ENCODE results near the gene LCTL.

LCTL gene

DNA sequence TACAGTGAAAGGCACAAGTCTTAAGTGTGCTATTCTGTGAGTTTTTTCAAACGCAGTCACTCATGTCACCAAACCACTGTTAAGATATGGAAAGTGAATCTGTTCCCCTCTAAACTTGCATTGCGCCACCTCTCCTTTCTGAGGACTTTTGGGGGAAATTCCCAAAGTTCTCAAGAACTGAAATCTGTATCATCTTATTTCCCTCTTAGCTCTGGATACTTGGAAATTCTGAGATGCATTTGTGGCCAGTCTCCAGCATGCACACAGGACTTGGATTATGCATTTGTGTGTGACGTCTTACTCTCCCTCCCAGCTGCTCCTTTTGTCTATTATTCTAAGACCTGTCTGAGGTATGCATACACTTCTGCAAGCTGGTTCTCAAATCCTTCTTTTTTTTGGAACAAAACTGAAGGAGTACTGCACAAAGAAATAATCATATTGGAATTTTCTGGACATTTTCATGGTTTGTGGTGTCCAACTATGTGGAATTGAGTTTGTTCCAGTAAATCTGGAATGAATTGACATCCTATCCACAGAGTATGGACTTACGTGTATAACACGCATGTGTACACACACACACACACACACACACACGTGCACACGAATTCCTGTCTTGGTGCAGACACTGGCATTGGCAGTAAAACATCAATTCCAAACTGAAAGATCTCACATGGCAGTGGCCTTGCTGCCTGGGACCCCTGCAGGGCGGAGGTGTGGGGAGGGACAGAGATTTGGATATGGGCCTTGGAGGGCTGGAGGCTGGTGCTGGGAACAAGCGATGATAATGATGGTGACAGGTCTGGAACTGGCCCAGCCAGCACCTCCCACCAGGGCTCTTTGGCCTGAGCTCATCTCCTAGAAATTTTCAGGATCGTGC lies 8.2 kb upstream of the LCTL start:
- TF ChIP-seq, protein P1, sequence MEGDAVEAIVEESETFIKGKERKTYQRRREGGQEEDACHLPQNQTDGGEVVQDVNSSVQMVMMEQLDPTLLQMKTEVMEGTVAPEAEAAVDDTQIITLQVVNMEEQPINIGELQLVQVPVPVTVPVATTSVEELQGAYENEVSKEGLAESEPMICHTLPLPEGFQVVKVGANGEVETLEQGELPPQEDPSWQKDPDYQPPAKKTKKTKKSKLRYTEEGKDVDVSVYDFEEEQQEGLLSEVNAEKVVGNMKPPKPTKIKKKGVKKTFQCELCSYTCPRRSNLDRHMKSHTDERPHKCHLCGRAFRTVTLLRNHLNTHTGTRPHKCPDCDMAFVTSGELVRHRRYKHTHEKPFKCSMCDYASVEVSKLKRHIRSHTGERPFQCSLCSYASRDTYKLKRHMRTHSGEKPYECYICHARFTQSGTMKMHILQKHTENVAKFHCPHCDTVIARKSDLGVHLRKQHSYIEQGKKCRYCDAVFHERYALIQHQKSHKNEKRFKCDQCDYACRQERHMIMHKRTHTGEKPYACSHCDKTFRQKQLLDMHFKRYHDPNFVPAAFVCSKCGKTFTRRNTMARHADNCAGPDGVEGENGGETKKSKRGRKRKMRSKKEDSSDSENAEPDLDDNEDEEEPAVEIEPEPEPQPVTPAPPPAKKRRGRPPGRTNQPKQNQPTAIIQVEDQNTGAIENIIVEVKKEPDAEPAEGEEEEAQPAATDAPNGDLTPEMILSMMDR (IDR thresholded peaks at IDR 0.05; ENCODE audit: borderline replicate concordance, control extremely low read depth, extremely low read depth, insufficient read depth, missing control alignments), result no peak
- in situ Hi-C loops (cut with MboI; ENCODE audit: low sequenced_read_pairs, unreplicated experiment), result no loop called here
- DNase-seq (ENCODE audit: low spot score), result no peak

- TF ChIP-seq, protein P1 (IDR thresholded peaks at IDR 0.05; ENCODE audit: borderline replicate concordance, control extremely low read depth, extremely low read depth, insufficient read depth, missing control alignments), result no peak
- in situ Hi-C loops (cut with MboI; ENCODE audit: low sequenced_read_pairs, unreplicated experiment), result no loop called here
- DNase-seq (ENCODE audit: low spot score), result no peak
Observed at GRCh38 chr15:66573348-66573718, 7.5 kb upstream of the LCTL start.

- TF ChIP-seq, protein P1 (IDR thresholded peaks at IDR 0.05; ENCODE audit: borderline replicate concordance, control extremely low read depth, extremely low read depth, insufficient read depth, missing control alignments), result no peak
- in situ Hi-C loops (cut with MboI; ENCODE audit: low sequenced_read_pairs, unreplicated experiment), result no loop called here
- DNase-seq (ENCODE audit: low spot score), result no peak
Observed at GRCh38 chr15:66572146-66572545, 6.3 kb upstream of the LCTL start.

- in situ Hi-C loops (cut with MboI; ENCODE audit: low sequenced_read_pairs, unreplicated experiment), result no loop called here
Observed at GRCh38 chr15:66570842-66571478, 5.2 kb upstream of the LCTL start.

GRCh38 chr15:66570327-66570726 lies 4.5 kb upstream of the LCTL start:
- TF ChIP-seq, protein P1 (IDR thresholded peaks at IDR 0.05; ENCODE audit: borderline replicate concordance, control extremely low read depth, extremely low read depth, insufficient read depth, missing control alignments), result no peak
- in situ Hi-C loops (cut with MboI; ENCODE audit: low sequenced_read_pairs, unreplicated experiment), result no loop called here
- no peak for DNase-seq (ENCODE audit: low spot score)

More at GRCh38 chr15:66570842-66571478, 5.2 kb upstream of the LCTL start:
- DNase-seq (ENCODE audit: low spot score), result no peak
- TF ChIP-seq, protein P1 (IDR thresholded peaks at IDR 0.05; ENCODE audit: borderline replicate concordance, control extremely low read depth, extremely low read depth, insufficient read depth, missing control alignments), result no peak

DNA sequence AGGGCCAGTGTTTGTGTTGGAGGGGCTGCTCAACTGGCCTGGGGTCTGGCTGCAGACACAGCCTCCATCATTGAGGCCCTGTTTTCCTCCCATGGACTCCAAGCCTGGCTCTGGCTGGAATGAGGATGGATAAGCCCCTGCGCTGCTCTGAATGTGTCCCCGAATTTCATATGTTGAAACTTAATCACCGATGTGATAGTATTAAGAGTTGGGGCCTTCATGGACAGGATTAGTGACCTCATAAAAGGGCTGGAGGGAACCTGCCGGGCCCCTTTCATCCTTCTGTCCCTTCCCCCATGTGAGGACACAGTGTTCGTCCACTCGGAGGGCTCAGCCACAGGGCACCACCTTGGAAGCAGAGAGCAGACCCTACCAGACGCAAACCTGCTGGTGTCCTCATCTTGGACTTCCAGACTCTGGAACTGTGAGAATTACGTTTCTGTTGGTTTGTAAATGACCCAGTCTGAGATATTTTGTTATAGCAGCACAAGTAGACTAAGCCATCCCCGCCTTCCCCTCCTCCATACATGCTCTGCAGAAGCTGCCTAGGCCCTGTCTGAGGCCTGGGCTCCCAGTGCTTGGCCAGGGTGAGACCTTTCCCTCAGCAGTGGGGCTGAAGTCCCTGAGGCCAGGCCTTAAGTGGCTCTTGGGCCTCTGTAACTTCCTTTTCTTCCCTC lies 3.8 kb upstream of the LCTL start:
- TF ChIP-seq, protein P1 (IDR thresholded peaks at IDR 0.05; ENCODE audit: borderline replicate concordance, control extremely low read depth, extremely low read depth, insufficient read depth, missing control alignments), result no peak
- no peak for DNase-seq (ENCODE audit: low spot score)
- in situ Hi-C loops (cut with MboI; ENCODE audit: low sequenced_read_pairs, unreplicated experiment), result no loop called here

Measured in GM13976 (cell line).